Activated T-cell treated with anti-CD3 and anti-CD28 coated beads for 24 hours (primary cell): ENCODE results near the gene GEMIN4.

ENCODE experiments used
- DNase-seq: peaks from one replicate; pipeline ENCODE4 v3.0.0-alpha.2; 2020; ENCODE audit warnings: low read depth

GEMIN4 gene

DNA sequence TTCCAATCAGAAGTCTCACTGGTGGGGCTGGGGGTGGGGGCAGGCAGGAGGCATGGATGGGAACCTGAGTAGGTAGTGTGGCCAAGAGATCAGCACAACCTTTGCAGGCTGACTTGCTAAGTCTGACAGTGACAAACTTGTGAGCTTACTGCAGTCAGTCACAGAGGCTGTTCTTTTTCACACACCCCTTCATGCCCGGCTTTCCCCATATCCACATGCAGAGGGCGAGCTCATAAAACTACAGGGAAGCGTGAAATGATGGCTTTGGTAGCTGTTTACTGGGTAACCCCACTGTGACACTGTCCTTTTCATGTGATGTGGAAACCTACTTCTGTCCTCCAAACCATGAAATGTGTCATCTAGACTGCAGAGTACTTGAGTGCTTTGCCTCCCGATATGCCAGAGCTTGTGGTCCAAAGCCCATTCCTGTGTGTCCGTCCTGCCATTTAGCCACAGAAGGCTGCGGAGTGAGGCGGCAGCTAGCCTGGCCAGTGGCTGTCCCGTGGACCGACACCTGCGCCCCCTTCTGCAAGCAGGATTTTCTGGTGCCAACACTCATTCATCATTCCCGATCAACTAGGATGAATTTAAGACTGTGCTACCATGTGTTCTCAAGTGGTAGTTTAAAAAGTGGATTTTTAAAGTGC lies 9.8 kb downstream of the GEMIN4 start:
- no peak for DNase-seq

GRCh38 chr17:740240-741017 lies 11.6 kb downstream of the GEMIN4 start:
- DNase-seq, result no peak

GRCh38 chr17:737561-738113 lies 14.4 kb downstream of the GEMIN4 start:
- DNase-seq, result no peak

GRCh38 chr17:733743-734142 lies 18.3 kb downstream of the GEMIN4 start:
- no peak for DNase-seq

DNA sequence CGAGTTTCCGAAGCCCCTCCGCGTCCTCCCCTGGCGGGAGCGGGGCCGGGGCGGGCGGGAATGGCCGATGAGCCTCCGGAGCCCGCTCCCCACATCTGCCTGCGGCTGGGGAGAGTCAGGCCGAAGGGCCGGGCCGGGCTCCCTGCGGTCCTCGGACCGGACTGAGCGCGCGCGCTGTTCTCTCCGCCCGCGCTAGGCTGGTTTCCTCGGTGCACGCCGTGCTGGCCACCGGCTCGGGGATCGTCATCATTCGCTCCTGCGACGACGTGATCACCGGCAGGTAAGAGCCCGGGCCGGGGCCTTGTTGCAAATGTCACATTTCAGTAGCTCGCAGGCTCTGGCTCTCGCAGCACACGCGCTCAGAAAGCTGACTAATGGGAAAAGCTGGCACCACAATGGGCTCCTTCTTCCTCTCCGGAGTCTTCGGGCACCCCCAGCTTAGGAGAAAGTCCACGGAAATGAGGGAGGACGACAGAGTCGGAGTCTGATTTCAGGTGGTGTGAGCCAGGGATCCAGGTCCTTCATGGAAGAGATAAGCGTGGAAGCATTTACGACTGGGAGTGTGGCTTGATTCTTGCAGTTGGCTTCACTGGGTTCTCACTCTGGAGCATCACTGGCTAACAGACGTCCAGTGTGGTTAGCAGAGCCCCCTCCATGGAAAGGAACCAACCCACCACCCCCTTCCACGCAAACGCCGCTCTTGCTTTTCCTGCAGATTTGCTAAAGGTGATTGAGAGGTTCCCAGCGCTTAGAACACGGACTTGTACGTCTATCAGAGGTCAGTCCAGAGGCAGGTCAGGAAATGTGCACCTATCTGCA lies 19.0 kb downstream of the GEMIN4 start:
- no peak for DNase-seq

DNA sequence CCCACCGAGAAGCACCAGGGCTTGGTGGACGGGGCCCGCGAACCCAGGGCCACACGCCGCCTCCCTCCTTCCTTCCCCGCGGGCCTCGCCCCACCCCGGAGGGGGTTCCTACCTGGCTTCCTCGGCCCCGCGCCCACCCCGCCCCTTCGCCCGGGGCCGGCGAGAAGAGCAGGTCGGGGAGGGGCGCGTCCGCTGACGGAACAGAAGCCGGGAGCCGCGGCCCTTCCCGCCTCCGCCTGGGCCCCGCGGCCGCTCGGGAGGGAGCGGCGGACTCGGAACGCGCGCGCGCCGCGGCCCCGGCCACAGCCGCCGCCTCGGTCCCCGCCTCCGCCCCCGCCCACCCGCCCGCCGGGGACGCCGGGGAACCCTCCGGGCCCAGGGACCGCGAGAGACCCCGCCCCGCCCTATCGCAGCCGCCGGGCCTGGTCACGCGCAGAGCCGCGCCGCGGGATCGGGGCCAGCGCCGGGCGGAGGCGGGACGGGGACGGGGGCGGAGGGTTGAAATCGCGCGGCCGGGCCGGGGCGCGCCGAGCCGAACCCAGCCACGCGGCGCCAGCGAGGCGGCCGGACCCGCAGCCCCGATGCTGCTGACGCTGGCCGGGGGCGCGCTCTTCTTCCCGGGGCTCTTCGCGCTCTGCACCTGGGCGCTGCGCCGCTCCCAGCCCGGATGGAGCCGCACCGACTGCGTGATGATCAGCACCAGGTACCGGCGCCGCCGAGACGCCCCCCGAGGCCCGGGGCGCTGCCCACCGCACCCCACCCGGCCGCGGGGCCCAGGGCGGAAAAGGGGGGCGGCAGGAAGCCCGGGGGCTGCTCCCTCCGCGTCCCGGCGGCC lies 19.8 kb downstream of the GEMIN4 start, which contains the start of gene TLCD3A:
TLCD3A (plus strand) TSS at position 530 of the 835 bp plus-strand sequence; CDS start at position 582, 52 bp downstream.
- peak; percentile 18 for DNase-seq

DNA sequence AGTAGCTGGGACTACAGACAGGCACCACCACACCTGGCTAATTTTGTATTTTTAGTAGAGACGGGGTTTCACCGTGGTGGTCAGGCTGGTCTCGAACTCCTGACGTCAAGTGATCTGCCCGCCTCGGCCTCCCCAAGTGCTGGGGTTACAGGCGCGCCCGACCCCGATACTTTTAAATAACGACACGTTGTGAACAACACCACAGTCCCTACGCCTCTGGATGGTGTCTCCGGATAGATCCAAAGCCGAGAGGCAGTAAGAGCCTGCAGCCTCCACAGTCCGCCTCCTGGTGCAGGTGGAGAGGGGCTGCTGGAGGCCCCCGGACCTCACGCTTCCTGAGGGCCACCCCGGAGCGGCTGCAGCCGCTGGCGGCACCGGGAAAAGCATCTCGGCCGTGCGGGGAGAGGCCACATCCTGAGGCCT lies 20.4 kb downstream of the GEMIN4 start:
- no peak for DNase-seq

GRCh38 chr17:728911-729310 lies 23.2 kb downstream of the GEMIN4 start:
- no peak for DNase-seq

- DNase-seq, result no peak
Measured at GRCh38 chr17:726271-726919, 25.7 kb downstream of the GEMIN4 start.

GRCh38 chr17:725746-726145 lies 26.3 kb downstream of the GEMIN4 start:
- DNase-seq, result no peak

- no peak for DNase-seq
Measured at GRCh38 chr17:725084-725483, 27.0 kb downstream of the GEMIN4 start.

DNA sequence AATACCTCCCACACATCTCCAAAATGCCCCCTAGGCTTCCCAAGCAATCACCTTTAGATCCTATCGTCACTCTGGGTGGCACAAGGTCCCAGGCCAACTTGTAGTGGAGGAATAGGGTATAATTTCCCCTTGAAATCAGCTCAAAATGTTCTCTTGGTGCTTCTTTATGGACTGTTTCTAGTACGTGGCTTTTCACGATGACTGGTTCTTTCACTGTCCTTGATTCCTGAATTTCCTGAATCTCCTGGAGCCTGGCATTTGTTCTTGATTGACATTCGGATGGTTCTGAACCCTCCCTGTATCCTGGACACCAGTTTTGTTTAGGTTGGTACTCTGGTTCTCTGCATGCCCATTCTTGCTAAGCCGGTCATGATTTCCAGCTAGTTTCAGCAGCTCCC lies 30.5 kb downstream of the GEMIN4 start:
- no peak for DNase-seq

- no peak for DNase-seq
Measured at GRCh38 chr17:720706-721539, 31.1 kb downstream of the GEMIN4 start.

- no peak for DNase-seq
Measured at GRCh38 chr17:718075-718474, 34.0 kb downstream of the GEMIN4 start.

DNA sequence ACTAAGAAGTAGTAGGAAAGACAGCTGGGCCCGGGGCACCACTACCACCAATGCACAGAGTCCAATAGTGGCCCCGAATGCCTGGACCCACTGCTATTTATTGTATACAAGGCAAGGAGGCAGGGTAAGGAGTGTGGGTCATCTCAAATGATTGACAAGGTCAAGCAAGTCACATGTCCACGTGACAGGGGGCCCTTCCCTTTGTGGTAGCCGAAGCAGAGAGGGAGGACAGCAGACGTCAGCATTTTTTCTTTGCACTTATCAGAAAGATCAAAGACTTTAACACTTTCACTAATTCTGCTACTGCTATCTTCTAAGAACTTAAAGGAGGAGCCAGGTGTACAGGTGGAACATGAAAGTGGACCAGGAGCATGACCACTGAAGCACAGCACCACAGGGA lies 43.9 kb downstream of the GEMIN4 start:
- no peak for DNase-seq

GRCh38 chr17:705863-706262 lies 46.2 kb downstream of the GEMIN4 start:
- DNase-seq, result no peak

DNA sequence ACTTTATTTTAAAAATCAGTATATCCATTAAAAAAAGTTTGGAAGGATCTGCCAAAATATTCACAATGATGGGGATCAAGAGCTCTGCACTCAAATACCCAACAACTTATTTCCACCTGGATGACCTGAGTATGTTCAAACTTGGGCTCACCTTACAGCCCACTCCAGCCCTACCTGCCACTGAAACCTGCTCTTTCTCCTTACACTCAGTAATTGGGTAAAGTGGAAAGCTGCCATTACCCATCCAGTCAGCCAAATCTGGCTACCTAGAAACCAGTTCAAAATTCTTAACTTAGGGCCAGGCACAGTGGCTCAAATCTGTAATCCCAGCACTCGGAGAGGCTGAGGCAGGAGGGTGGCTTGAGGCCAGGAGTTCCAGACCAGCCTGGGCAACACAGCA lies 47.1 kb downstream of the GEMIN4 start:
- no peak for DNase-seq

DNA sequence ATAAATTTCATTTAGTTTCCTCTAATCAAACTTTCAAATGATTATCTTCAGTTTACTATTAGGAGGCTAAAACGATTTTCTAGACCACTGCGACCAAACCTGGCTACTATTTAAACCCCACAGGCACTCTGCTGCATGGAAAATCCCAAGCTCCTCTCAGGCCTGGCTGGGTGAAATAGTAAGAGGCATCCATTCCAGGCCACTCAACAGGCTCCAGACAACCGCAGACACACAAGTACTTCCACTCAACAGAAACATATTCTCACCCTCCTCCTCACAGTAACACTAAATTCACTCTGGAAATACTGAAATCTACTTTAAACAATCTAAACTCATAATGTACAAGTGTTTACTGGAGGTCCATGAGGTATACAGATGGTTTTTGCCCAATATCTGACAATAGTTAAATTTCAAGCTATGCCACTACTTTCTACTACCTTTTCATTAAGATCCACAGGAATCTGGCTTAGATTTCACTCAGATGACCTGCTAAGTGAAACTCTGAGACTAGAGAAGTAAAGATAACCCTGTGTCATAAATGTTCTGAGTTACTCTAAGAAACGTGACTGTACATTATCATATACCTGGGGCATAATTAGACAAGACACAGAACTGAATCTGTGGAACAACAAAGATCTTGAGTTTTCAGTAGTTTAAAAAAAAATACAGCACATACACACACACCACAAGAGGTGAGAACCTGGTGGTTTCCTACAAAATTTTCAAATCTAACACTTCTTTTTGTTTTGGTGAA lies 47.8 kb downstream of the GEMIN4 start:
- no peak for DNase-seq
